GM18870 (cell line): Measurements from ENCODE around the gene SYCP2L.
"Not testable (repeated sequence)": the region's sequence is repeated elsewhere in the genome, so short reads cannot be mapped to it uniquely, and the experiment has no call there.

Experiments used
- ATAC-seq: cut with Tn5 transposase; IDR thresholded peaks from one replicate; pipeline ENCODE4 v1.9.1; 2021; ENCODE audit warnings: moderate library complexity; ENCODE audit not compliant: unreplicated experiment

The SYCP2L gene

GRCh38 chr6:10877871-10878270 is 9.0 kb upstream of the SYCP2L start:
- no peak for ATAC-seq

- ATAC-seq = no peak
Observed at GRCh38 chr6:10880366-10880765, 6.5 kb upstream of the SYCP2L start.

- ATAC-seq = not testable (repeated sequence)
Observed at GRCh38 chr6:10882253-10882630, 4.6 kb upstream of the SYCP2L start.

- no peak for ATAC-seq
Observed at GRCh38 chr6:10882657-10883171, 4.1 kb upstream of the SYCP2L start.

GRCh38 chr6:10883312-10884244 is 3.3 kb upstream of the SYCP2L start:
- ATAC-seq = no peak

GRCh38 chr6:10884245-10884972 is 2.4 kb upstream of the SYCP2L start:
- ATAC-seq = no peak

GRCh38 chr6:10886365-10886690 is 524 bp upstream of the SYCP2L start:
- ATAC-seq = not testable (repeated sequence)

- ATAC-seq = no peak
Observed at GRCh38 chr6:10890151-10890550, 3.3 kb downstream of the SYCP2L start.

- ATAC-seq = no peak
Observed at GRCh38 chr6:10891960-10892359, 5.1 kb downstream of the SYCP2L start.

GRCh38 chr6:10894958-10895357 is 8.1 kb downstream of the SYCP2L start:
- ATAC-seq = no peak

- ATAC-seq = no peak
Observed at GRCh38 chr6:10896691-10897090, 9.8 kb downstream of the SYCP2L start.

GRCh38 chr6:10901770-10902169 is 14.9 kb downstream of the SYCP2L start:
- ATAC-seq = peak; percentile 96

- ATAC-seq = no peak
Observed at GRCh38 chr6:10904015-10904414, 17.2 kb downstream of the SYCP2L start.

GRCh38 chr6:10908228-10908627 is 21.4 kb downstream of the SYCP2L start:
- ATAC-seq = no peak

- ATAC-seq = not testable (repeated sequence)
Observed at GRCh38 chr6:10919520-10919919, 32.7 kb downstream of the SYCP2L start.

GRCh38 chr6:10933126-10933525 is 46.3 kb downstream of the SYCP2L start:
- ATAC-seq = no peak

- no peak for ATAC-seq
Observed at GRCh38 chr6:10939840-10940239, 53.0 kb downstream of the SYCP2L start.

GRCh38 chr6:10945845-10946244 is 59.0 kb downstream of the SYCP2L start:
- ATAC-seq = no peak

- no peak for ATAC-seq
Observed at GRCh38 chr6:10947966-10948365, 61.1 kb downstream of the SYCP2L start.

- no peak for ATAC-seq
Observed at GRCh38 chr6:10949579-10950490, 63.0 kb downstream of the SYCP2L start.
